RWPE1 (cell line): Measurements from ENCODE around the gene ATP2B2.

ENCODE experiments used
- CTCF ChIA-PET: fragments of 350-600 bp; sonication (Branson Sonifier 250); formaldehyde crosslinking; extraction: SDS; loops from one replicate; lab custom pipeline; 2021; lab: Yijun Ruan, JAX
- POLR2A ChIA-PET: fragments of 400-600 bp; formaldehyde crosslinking; extraction: SDS; loops from one replicate; lab custom pipeline; 2020; ENCODE audit warnings: antibody characterized with exemption; ENCODE audit not compliant: low non-redundant PET; lab: Yijun Ruan, JAX
- DNase-seq: peaks from one replicate; pipeline ENCODE4 v3.0.0; 2012; ENCODE audit warnings: low spot score
- H3K27ac ChIP-seq: fragments of 450-650 bp; 2 replicates; pipeline ENCODE4 v1.5.1; 2017
- CTCF ChIP-seq: fragments of 450-650 bp; conservative IDR thresholded peaks from 2 replicates; pipeline ENCODE4 v1.5.1; 2017; ENCODE audit warnings: low read depth, mild to moderate bottlenecking

The ATP2B2 gene

GRCh38 chr3:10484709-10485108, 20.7 kb downstream of the ATP2B2 start:
- POLR2A ChIA-PET, result no interaction called here
- no peak overlapping the region for H3K27ac ChIP-seq
- no peak for TF ChIP-seq CTCF
- CTCF ChIA-PET, result no interaction called here
- no peak for DNase-seq

- ChIA-PET CTCF (no interaction called here), POLR2A (no interaction called here)
- no peak overlapping the region for H3K27ac ChIP-seq
- no peak for TF ChIP-seq CTCF
- no peak for DNase-seq
These were observed 21.6 kb downstream of the ATP2B2 start for GRCh38 chr3:10483686-10484345.

GRCh38 chr3:10483364-10483675, 22.1 kb downstream of the ATP2B2 start:
- ChIA-PET CTCF (no interaction called here), POLR2A (no interaction called here)
- TF ChIP-seq CTCF, result no peak
- no peak overlapping the region for H3K27ac ChIP-seq
- DNase-seq, result no peak

GRCh38 chr3:10482631-10483363, 22.6 kb downstream of the ATP2B2 start:
- TF ChIP-seq CTCF, result no peak
- ChIA-PET CTCF (no interaction called here), POLR2A (no interaction called here)
- H3K27ac ChIP-seq, result no peak overlapping the region
- DNase-seq, result no peak

GRCh38 chr3:10480871-10481378, 24.5 kb downstream of the ATP2B2 start:
- H3K27ac ChIP-seq, result no peak overlapping the region
- no peak for DNase-seq
- no peak for TF ChIP-seq CTCF
- ChIA-PET CTCF (no interaction called here), POLR2A (no interaction called here)

GRCh38 chr3:10479311-10479710, 26.1 kb downstream of the ATP2B2 start:
- no peak for TF ChIP-seq CTCF
- ChIA-PET CTCF (no interaction called here), POLR2A (no interaction called here)
- DNase-seq, result no peak
- no peak overlapping the region for H3K27ac ChIP-seq
